HCT116 (cell line): ENCODE measurements around the gene RASGEF1B. TPM values are rescaled to one million over a fixed set of nuclear protein-coding genes. Genes with fewer than 3 reads are reported as not detected.

Source experiments
- ATAC-seq: fragments of 200-7000 bp; cut with Tn5 transposase; 2 replicates; pipeline ENCODE4 v1.9.1; 2020; ENCODE audit warnings: mild to moderate bottlenecking, moderate library complexity
- BruUV-seq: library from RNA; stranded (reverse); fragments of 400-500 nt; replicated peaks from 2 replicates; lab custom pipeline; 2021; lab: Mats Ljungman, UMichigan
- CTCF ChIA-PET: fragments of 300-600 bp; sonication (Branson Sonifier 250); formaldehyde crosslinking; loops from one replicate; lab custom pipeline; 2021; ENCODE audit warnings: antibody characterized with exemption; lab: Charles Lee
- POLR2A ChIA-PET: fragments of 300-600, 350-600 bp; sonication (Branson Sonifier 250); formaldehyde crosslinking; loops from one replicate; lab custom pipeline; 2021; ENCODE audit warnings: antibody characterized with exemption; lab: Charles Lee
- RAD21 ChIA-PET, 2 experiments: fragments of 300-600 bp; sonication (Branson Sonifier 250); formaldehyde crosslinking; loops; one replicate each; lab custom pipeline; 2023; ENCODE audit warnings: low total read pairs in 2 of 2; ENCODE audit not compliant: uncharacterized antibody in 2 of 2, unreplicated experiment in 2 of 2, low non-redundant PET in 1 of 2; lab: Charles Lee
- DNase-seq: peaks from one replicate; pipeline ENCODE4 v3.0.0-alpha.2; 2010; ENCODE audit warnings: low read depth, low spot score
- H2AFZ ChIP-seq: fragments of 200-600 bp; shearing (Covaris generic), sonication (generic); 2 replicates; pipeline ENCODE4 v1.6.1; 2017; ENCODE audit warnings: low read depth, mixed run types, mixed read lengths, antibody characterized with exemption, low read length; ENCODE audit not compliant: poor library complexity, severe bottlenecking
- H3K27ac ChIP-seq: 2 replicates; pipeline ENCODE4 v1.5.1; 2012; ENCODE audit warnings: low read depth, low read length
- H3K27me3 ChIP-seq: fragments of 200-600 bp; sonication (generic); 2 replicates; pipeline ENCODE4 v1.6.1; 2016; ENCODE audit warnings: mixed run types, low read length, mixed read lengths; ENCODE audit not compliant: insufficient read depth
- H3K36me3 ChIP-seq, 2 experiments: fragments of 200-500 bp in 1 of 2; fragments of 200-600 bp in 1 of 2; sonication (Bioruptor generic) in 1 of 2; sonication (generic) in 1 of 2; 2 replicates each; pipeline versions ENCODE4 v1.5.1 to v1.6.1; 2014 to 2016; ENCODE audit warnings: low read length in 2 of 2, inconsistent platforms in 1 of 2, mixed read lengths in 1 of 2, mixed run types in 1 of 2; ENCODE audit not compliant: insufficient read depth in 2 of 2, control insufficient read depth in 1 of 2
- H3K4me1 ChIP-seq, 2 experiments: fragments of 200-600 bp in 1 of 2; sonication (generic) in 1 of 2; 2 replicates each; pipeline versions ENCODE4 v1.5.1 to v1.6.1; 2012 to 2017; ENCODE audit warnings: low read length in 2 of 2, inconsistent platforms in 1 of 2, mild to moderate bottlenecking in 1 of 2, mixed read lengths in 1 of 2, mixed run types in 1 of 2, moderate library complexity in 1 of 2; ENCODE audit not compliant: insufficient read depth in 2 of 2, control insufficient read depth in 1 of 2
- H3K4me2 ChIP-seq: fragments of 200-600 bp; sonication (generic); 2 replicates; pipeline ENCODE4 v1.6.1; 2017; ENCODE audit warnings: mixed run types, low read length, mixed read lengths
- H3K4me3 ChIP-seq, 2 experiments: fragments of 200-600 bp in 1 of 2; sonication (generic) in 1 of 2; replicated peaks in 1 of 2; 2 replicates each; pipeline ENCODE4 v1.5.1; 2011 to 2016; ENCODE audit warnings: low read length in 2 of 2, control low read depth in 1 of 2, low read depth in 1 of 2, mild to moderate bottlenecking in 1 of 2, mixed read lengths in 1 of 2, mixed run types in 1 of 2
- H3K79me2 ChIP-seq: fragments of 200-600 bp; sonication (generic); 2 replicates; pipeline ENCODE4 v1.6.1; 2017; ENCODE audit warnings: mild to moderate bottlenecking, mixed run types, low read length, moderate library complexity, mixed read lengths; ENCODE audit not compliant: insufficient read depth
- H3K9ac ChIP-seq: fragments of 200-600 bp; sonication (generic); 2 replicates; pipeline ENCODE4 v1.6.1; 2016; ENCODE audit warnings: low read length, mixed read lengths
- H3K9me2 ChIP-seq: fragments of 200-600 bp; sonication (generic), shearing (Covaris generic); 2 replicates; pipeline ENCODE4 v1.6.1; 2017; ENCODE audit warnings: mixed run types, mild to moderate bottlenecking, moderate library complexity; ENCODE audit not compliant: insufficient read depth
- H3K9me3 ChIP-seq, 2 experiments: fragments of 200-500 bp in 1 of 2; fragments of 200-600 bp in 1 of 2; sonication (Bioruptor generic) in 1 of 2; sonication (generic) in 1 of 2; 2 replicates each; pipeline ENCODE4 v1.6.1; 2014 to 2017; ENCODE audit warnings: low read length in 2 of 2, mixed read lengths in 2 of 2, inconsistent platforms in 1 of 2, low read depth in 1 of 2, mild to moderate bottlenecking in 1 of 2, mixed run types in 1 of 2, moderate library complexity in 1 of 2; ENCODE audit not compliant: control insufficient read depth in 1 of 2, insufficient read depth in 1 of 2
- H4K20me1 ChIP-seq: fragments of 200-600 bp; sonication (generic), shearing (Covaris generic); 2 replicates; pipeline ENCODE4 v1.6.1; 2017; ENCODE audit warnings: mixed run types, mild to moderate bottlenecking, moderate library complexity; ENCODE audit not compliant: insufficient read depth
- ATF3 ChIP-seq: IDR thresholded peaks from 2 replicates; pipeline ENCODE4 v1.6.1; 2012
- CEBPB ChIP-seq: IDR thresholded peaks from 2 replicates; pipeline ENCODE4 v1.6.1; 2012; ENCODE audit warnings: low read depth
- EZH2 ChIP-seq: fragments of 200-600 bp; sonication (generic); IDR thresholded peaks from 2 replicates; pipeline ENCODE4 v1.6.1; 2017; ENCODE audit warnings: antibody characterized with exemption, mixed run types
- EZH2phosphoT487 ChIP-seq: fragments of 200-600 bp; IDR thresholded peaks from 2 replicates; pipeline ENCODE4 v1.6.1; 2018; ENCODE audit warnings: antibody characterized with exemption, borderline replicate concordance
- JUND ChIP-seq: IDR thresholded peaks from 2 replicates; pipeline ENCODE4 v1.6.1; 2012
- SRF ChIP-seq: IDR thresholded peaks from 2 replicates; pipeline ENCODE4 v1.6.1; 2012; ENCODE audit warnings: low read depth
- YY1 ChIP-seq: IDR thresholded peaks from 2 replicates; pipeline ENCODE4 v1.6.1; 2011; ENCODE audit warnings: low read length, low read depth, moderate library complexity, mild to moderate bottlenecking; ENCODE audit not compliant: insufficient replicate concordance; ENCODE audit errors: extremely low read depth
- ZNF274 ChIP-seq: fragments of 200-500 bp; sonication (Bioruptor generic); IDR thresholded peaks from 2 replicates; pipeline ENCODE4 v1.6.1; 2014; ENCODE audit warnings: mild to moderate bottlenecking, low read depth, low read length, inconsistent platforms
- intact Hi-C: fragments of 100-400 bp; cut with micrococcal nuclease; formaldehyde crosslinking; loops from 2 replicates; pipeline ENCODE4 v1.10.0; 2022
- total RNA-seq: library from RNA; stranded (reverse); gene quantifications from one replicate; pipeline ENCODE4 v1.2.1, GENCODE V29; 2021; ENCODE audit not compliant: unreplicated experiment

Gene RASGEF1B
- total RNA-seq, 1 experiment from 2014 or later = 0.25 TPM

GRCh38 chr4:81445196-81445595 is 26.5 kb downstream of the RASGEF1B start:
- no peaks in the 10 kb centered on the region for H3K9me2 ChIP-seq
- no peaks in the 10 kb centered on the region for H3K79me2 ChIP-seq
- DNase-seq = no peak
- no peak overlapping the region for H3K4me3 ChIP-seq
- POLR2A ChIA-PET = no interaction called here
- H3K27ac ChIP-seq = no peak overlapping the region
- BruUV-seq = no TSS peak
- no peaks in the 10 kb centered on the region for H4K20me1 ChIP-seq
- RAD21 ChIA-PET = no interaction called here
- H3K9ac ChIP-seq = no peak overlapping the region
- CTCF ChIA-PET = no interaction called here
- H3K27me3 ChIP-seq = peaks cover 9% of the 10 kb centered on the region
- no peaks in the 10 kb centered on the region for H3K4me1 ChIP-seq
- no peak overlapping the region for H2AFZ ChIP-seq
- no peak for ATAC-seq
- intact Hi-C loops = no loop called here
- H3K4me2 ChIP-seq = no peak overlapping the region
- H3K36me3 ChIP-seq = no peaks in the 10 kb centered on the region
- no peak for TF ChIP-seq EZH2phosphoT487
- TF ChIP-seq CEBPB = no peak
- no peak for TF ChIP-seq ATF3
- TF ChIP-seq ZNF274 = no peak
- TF ChIP-seq SRF = no peak
- H3K9me3 ChIP-seq = no peaks in the 10 kb centered on the region

GRCh38 chr4:81442484-81443085 is 29.1 kb downstream of the RASGEF1B start:
- DNase-seq = no peak
- H3K79me2 ChIP-seq = no peaks in the 10 kb centered on the region
- CTCF ChIA-PET = no interaction called here
- H3K4me2 ChIP-seq = no peak overlapping the region
- no peak overlapping the region for H2AFZ ChIP-seq
- no peaks in the 10 kb centered on the region for H3K9me2 ChIP-seq
- no TSS peak for BruUV-seq
- POLR2A ChIA-PET = no interaction called here
- ATAC-seq = no peak
- H3K36me3 ChIP-seq = no peaks in the 10 kb centered on the region
- intact Hi-C loops = no loop called here
- RAD21 ChIA-PET = no interaction called here
- H3K9ac ChIP-seq = no peak overlapping the region
- H4K20me1 ChIP-seq = no peaks in the 10 kb centered on the region
- H3K27me3 ChIP-seq = peaks cover 13% of the 10 kb centered on the region
- no peaks in the 10 kb centered on the region for H3K4me1 ChIP-seq
- H3K9me3 ChIP-seq = no peaks in the 10 kb centered on the region
- no peak overlapping the region for H3K4me3 ChIP-seq
- no peak overlapping the region for H3K27ac ChIP-seq
- TF ChIP-seq YY1 (no peak), JUND (no peak), EZH2 (no peak), ZNF274 (no peak), EZH2phosphoT487 (no peak), SRF (no peak)
